C4-2B (cell line): ENCODE measurements around the gene GGT6.

Experiments
- ZFX ChIP-seq: fragments of 450-650 bp; IDR thresholded peaks from 2 replicates; pipeline ENCODE4 v1.6.1; 2017
- TF ChIP-seq, protein P1 (sequence below): fragments of 450-650 bp; conservative IDR thresholded peaks from 2 replicates; pipeline ENCODE4 v1.5.1; 2017; ENCODE audit warnings: mild to moderate bottlenecking

DNA sequence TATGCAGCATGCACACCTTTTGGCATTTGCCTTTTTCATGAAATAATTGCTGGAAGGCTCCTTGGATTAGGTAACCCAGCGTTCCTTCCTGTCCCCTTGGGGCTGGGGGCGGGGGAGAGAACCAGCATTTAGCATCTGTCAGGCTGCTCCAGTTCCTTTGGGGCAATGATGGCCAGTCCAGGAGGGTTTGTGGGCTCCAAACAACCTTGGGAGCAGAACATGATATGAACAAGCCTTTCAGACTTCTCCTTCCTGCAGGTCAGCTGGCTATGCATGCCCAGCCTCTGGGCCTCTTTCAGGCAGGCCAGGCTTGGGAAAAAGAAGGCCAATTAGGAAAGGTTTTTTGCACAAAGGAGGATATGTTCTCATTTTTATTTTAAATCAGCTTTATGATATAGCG is 22.8 kb upstream of the GGT6 start:
- TF ChIP-seq, protein P1, sequence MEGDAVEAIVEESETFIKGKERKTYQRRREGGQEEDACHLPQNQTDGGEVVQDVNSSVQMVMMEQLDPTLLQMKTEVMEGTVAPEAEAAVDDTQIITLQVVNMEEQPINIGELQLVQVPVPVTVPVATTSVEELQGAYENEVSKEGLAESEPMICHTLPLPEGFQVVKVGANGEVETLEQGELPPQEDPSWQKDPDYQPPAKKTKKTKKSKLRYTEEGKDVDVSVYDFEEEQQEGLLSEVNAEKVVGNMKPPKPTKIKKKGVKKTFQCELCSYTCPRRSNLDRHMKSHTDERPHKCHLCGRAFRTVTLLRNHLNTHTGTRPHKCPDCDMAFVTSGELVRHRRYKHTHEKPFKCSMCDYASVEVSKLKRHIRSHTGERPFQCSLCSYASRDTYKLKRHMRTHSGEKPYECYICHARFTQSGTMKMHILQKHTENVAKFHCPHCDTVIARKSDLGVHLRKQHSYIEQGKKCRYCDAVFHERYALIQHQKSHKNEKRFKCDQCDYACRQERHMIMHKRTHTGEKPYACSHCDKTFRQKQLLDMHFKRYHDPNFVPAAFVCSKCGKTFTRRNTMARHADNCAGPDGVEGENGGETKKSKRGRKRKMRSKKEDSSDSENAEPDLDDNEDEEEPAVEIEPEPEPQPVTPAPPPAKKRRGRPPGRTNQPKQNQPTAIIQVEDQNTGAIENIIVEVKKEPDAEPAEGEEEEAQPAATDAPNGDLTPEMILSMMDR = no peak
- no peak for TF ChIP-seq ZFX
